ENCODE results near the gene C11orf52. TPM values are rescaled to one million over a fixed set of nuclear protein-coding genes. Genes with fewer than 3 reads are reported as not detected.
A peak's percentile ranks its signal among the peaks of the same experiment; 100 is the strongest.
"Not testable (repeated sequence)": the region's sequence is repeated elsewhere in the genome, so short reads cannot be mapped to it uniquely, and the experiment has no call there.

C11orf52 gene
- total RNA-seq, 1 experiment from 2014 or later = not detected

DNA sequence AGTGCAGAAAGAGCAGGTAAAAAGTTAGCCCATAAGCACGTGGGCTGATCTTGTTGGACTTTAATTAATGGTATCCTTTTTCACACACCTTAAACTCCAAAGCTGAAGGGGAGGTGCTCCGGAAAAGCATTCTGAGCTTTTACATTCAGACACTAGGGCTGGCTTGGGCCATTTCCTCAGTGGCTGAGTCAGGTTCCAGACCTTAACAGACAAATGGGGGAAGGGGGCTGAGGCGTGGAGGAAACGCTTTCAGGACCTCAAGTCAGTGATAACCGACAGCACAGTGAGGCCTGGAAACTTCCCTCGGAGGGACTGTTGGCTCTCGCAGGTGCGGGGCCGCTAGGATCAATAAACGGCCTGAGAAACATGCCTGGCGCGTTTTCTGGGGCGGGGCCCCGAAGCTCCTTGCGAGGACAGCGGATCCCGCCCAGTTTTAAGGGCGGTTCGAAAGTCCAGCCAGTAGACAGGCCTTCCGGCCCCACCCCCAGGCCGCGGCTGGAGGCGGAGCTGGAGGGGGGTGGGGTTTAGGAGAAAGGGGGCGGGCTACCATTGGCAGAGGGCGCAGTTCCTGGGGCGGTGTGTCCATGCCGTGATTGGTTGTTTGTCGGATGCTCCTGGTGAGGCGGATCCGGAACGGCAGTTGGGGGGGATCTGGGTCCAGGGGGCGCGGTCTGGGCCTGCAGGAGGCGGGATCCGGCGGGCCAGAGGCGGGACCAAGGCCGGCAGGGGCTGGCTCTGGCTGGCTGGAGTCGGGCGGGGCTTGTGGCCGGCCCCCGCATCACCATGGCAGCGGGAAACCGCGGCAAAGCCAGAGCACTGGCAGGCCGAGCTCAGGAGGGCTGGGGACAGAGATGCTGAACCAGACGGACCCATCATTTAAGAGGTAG, 8.0 kb downstream of the C11orf52 start:
- H3K9ac ChIP-seq (ENCODE audit: low read length) = peak overlapping the region; percentile 72
- H3K4me2 ChIP-seq (ENCODE audit: low read depth, low read length, poor library complexity, severe bottlenecking) = peak overlapping the region; percentile 89
- no peaks in the 10 kb centered on the region for H3K36me3 ChIP-seq (ENCODE audit: insufficient read depth, low read length)
- no peaks in the 10 kb centered on the region for H3K79me2 ChIP-seq (ENCODE audit: low read length)
- peak overlapping the region; percentile 84; the same call in 1 of the 2 replicates for H2AFZ ChIP-seq (ENCODE audit: low read length)
- DNase-seq = peak; percentile 95
- peak overlapping the region; percentile 68 for H3K4me3 ChIP-seq (ENCODE audit: low read length)
- H3K4me1 ChIP-seq (ENCODE audit: low read length) = peaks cover 14% of the 10 kb centered on the region
- H3K9me3 ChIP-seq (ENCODE audit: low read length) = no peaks in the 10 kb centered on the region
- no peaks in the 10 kb centered on the region for H3K9me2 ChIP-seq (replicated peaks; ENCODE audit: insufficient read depth, low read length)
- no peaks in the 10 kb centered on the region for H4K20me1 ChIP-seq (ENCODE audit: insufficient read depth, low read depth, low read length)
- no peak overlapping the region for H3K27ac ChIP-seq (ENCODE audit: low read length)
- no peaks in the 10 kb centered on the region for H3K27me3 ChIP-seq (ENCODE audit: low read length)

DNA sequence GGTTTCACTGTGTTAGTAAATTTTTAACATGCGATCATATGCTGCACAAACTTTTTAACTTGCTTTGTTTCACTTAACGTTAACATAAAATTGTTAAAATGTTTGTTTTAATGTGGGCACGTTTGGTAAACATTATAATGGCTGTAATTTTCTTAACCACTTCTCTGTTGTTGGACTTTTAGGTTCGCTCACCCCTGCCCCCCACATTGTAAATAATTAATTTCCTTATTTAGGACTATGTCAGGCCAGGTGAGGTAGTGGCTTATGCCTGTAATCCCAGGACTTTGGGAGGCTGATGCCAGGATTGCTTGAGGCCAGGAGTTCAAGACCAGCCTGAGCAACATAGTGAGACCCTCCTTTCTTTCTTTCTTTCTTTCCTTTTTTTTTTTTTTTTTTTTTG, 11.8 kb downstream of the C11orf52 start:
- H3K79me2 ChIP-seq (ENCODE audit: low read length) = no peaks in the 10 kb centered on the region
- H3K27me3 ChIP-seq (ENCODE audit: low read length) = no peaks in the 10 kb centered on the region
- no peak for DNase-seq
- no peak overlapping the region for H3K4me3 ChIP-seq (ENCODE audit: low read length)
- H3K27ac ChIP-seq (ENCODE audit: low read length) = no peak overlapping the region
- H4K20me1 ChIP-seq (ENCODE audit: insufficient read depth, low read depth, low read length) = no peaks in the 10 kb centered on the region
- no peak overlapping the region for H3K4me2 ChIP-seq (ENCODE audit: low read depth, low read length, poor library complexity, severe bottlenecking)
- peaks cover 21% of the 10 kb centered on the region for H3K4me1 ChIP-seq (ENCODE audit: low read length)
- no peak overlapping the region for H3K9ac ChIP-seq (ENCODE audit: low read length)
- H3K36me3 ChIP-seq (ENCODE audit: insufficient read depth, low read length) = no peaks in the 10 kb centered on the region
- H2AFZ ChIP-seq (ENCODE audit: low read length) = no peak overlapping the region
- H3K9me2 ChIP-seq (replicated peaks; ENCODE audit: insufficient read depth, low read length) = no peaks in the 10 kb centered on the region
- no peaks in the 10 kb centered on the region for H3K9me3 ChIP-seq (ENCODE audit: low read length)

- peaks cover 26% of the 10 kb centered on the region for H3K4me1 ChIP-seq (ENCODE audit: low read length)
- no peak overlapping the region for H3K27ac ChIP-seq (ENCODE audit: low read length)
- no peak overlapping the region for H2AFZ ChIP-seq (ENCODE audit: low read length)
- H3K4me2 ChIP-seq (ENCODE audit: low read depth, low read length, poor library complexity, severe bottlenecking) = no peak overlapping the region
- no peaks in the 10 kb centered on the region for H4K20me1 ChIP-seq (ENCODE audit: insufficient read depth, low read depth, low read length)
- no peaks in the 10 kb centered on the region for H3K79me2 ChIP-seq (ENCODE audit: low read length)
- no peak overlapping the region for H3K4me3 ChIP-seq (ENCODE audit: low read length)
- H3K27me3 ChIP-seq (ENCODE audit: low read length) = no peaks in the 10 kb centered on the region
- no peaks in the 10 kb centered on the region for H3K9me2 ChIP-seq (replicated peaks; ENCODE audit: insufficient read depth, low read length)
- DNase-seq = no peak
- H3K9me3 ChIP-seq (ENCODE audit: low read length) = no peaks in the 10 kb centered on the region
- no peaks in the 10 kb centered on the region for H3K36me3 ChIP-seq (ENCODE audit: insufficient read depth, low read length)
- H3K9ac ChIP-seq (ENCODE audit: low read length) = no peak overlapping the region
Measured at GRCh38 chr11:111932611-111932950, 13.9 kb downstream of the C11orf52 start.

GRCh38 chr11:111933176-111933575, 14.5 kb downstream of the C11orf52 start:
- H3K4me2 ChIP-seq (ENCODE audit: low read depth, low read length, poor library complexity, severe bottlenecking); H3K9me2 ChIP-seq (replicated peaks; ENCODE audit: insufficient read depth, low read length); H3K27ac ChIP-seq (ENCODE audit: low read length); H4K20me1 ChIP-seq (ENCODE audit: insufficient read depth, low read depth, low read length); DNase-seq; H2AFZ ChIP-seq (ENCODE audit: low read length); H3K79me2 ChIP-seq (ENCODE audit: low read length); H3K36me3 ChIP-seq (ENCODE audit: insufficient read depth, low read length); H3K9ac ChIP-seq (ENCODE audit: low read length); H3K9me3 ChIP-seq (ENCODE audit: low read length); H3K27me3 ChIP-seq (ENCODE audit: low read length); H3K4me3 ChIP-seq (ENCODE audit: low read length): not testable (repeated sequence)
- peaks cover 32% of the 10 kb centered on the region for H3K4me1 ChIP-seq (ENCODE audit: low read length)

GRCh38 chr11:111933872-111934271, 15.2 kb downstream of the C11orf52 start:
- Histone ChIP-seq H3K4me2 (ENCODE audit: low read depth, low read length, poor library complexity, severe bottlenecking) (no peak overlapping the region), H3K36me3 (ENCODE audit: insufficient read depth, low read length) (no peaks in the 10 kb centered on the region), H2AFZ (ENCODE audit: low read length) (no peak overlapping the region), H3K4me1 (ENCODE audit: low read length) (peaks cover 35% of the 10 kb centered on the region), H3K27ac (ENCODE audit: low read length) (no peak overlapping the region), H3K4me3 (ENCODE audit: low read length) (no peak overlapping the region), H3K9me2 (replicated peaks; ENCODE audit: insufficient read depth, low read length) (no peaks in the 10 kb centered on the region), H3K9me3 (ENCODE audit: low read length) (no peaks in the 10 kb centered on the region), H4K20me1 (ENCODE audit: insufficient read depth, low read depth, low read length) (no peaks in the 10 kb centered on the region), H3K27me3 (ENCODE audit: low read length) (no peaks in the 10 kb centered on the region), H3K9ac (ENCODE audit: low read length) (no peak overlapping the region), H3K79me2 (ENCODE audit: low read length) (no peaks in the 10 kb centered on the region)
- DNase-seq = no peak

DNA sequence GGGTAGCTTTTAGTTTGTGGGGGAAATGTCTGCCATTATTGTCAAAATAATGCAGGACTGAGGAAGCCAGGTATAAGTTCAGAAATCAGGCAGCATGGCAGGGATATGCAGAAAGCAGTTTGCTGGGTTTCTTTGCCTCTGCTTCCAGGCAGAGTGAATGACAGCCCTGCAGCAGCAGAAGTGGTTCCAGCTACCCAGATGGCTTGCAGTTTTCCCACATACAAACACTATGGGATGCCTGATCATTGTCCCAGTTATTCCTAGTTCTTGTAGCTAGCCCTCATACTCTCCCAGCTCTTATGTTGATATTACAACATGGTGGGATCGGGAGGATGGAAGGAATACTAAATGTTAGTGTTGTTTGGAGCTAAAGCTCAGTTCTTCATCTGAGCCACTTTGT, 15.6 kb downstream of the C11orf52 start:
- Histone ChIP-seq H3K27me3 (ENCODE audit: low read length) (no peaks in the 10 kb centered on the region), H3K36me3 (ENCODE audit: insufficient read depth, low read length) (no peaks in the 10 kb centered on the region), H4K20me1 (ENCODE audit: insufficient read depth, low read depth, low read length) (no peaks in the 10 kb centered on the region), H3K79me2 (ENCODE audit: low read length) (no peaks in the 10 kb centered on the region), H3K27ac (ENCODE audit: low read length) (no peak overlapping the region), H3K9me2 (replicated peaks; ENCODE audit: insufficient read depth, low read length) (no peaks in the 10 kb centered on the region), H3K9me3 (ENCODE audit: low read length) (no peaks in the 10 kb centered on the region), H3K4me3 (ENCODE audit: low read length) (no peak overlapping the region), H2AFZ (ENCODE audit: low read length) (no peak overlapping the region), H3K4me2 (ENCODE audit: low read depth, low read length, poor library complexity, severe bottlenecking) (no peak overlapping the region), H3K9ac (ENCODE audit: low read length) (no peak overlapping the region), H3K4me1 (ENCODE audit: low read length) (peaks cover 35% of the 10 kb centered on the region)
- no peak for DNase-seq

DNA sequence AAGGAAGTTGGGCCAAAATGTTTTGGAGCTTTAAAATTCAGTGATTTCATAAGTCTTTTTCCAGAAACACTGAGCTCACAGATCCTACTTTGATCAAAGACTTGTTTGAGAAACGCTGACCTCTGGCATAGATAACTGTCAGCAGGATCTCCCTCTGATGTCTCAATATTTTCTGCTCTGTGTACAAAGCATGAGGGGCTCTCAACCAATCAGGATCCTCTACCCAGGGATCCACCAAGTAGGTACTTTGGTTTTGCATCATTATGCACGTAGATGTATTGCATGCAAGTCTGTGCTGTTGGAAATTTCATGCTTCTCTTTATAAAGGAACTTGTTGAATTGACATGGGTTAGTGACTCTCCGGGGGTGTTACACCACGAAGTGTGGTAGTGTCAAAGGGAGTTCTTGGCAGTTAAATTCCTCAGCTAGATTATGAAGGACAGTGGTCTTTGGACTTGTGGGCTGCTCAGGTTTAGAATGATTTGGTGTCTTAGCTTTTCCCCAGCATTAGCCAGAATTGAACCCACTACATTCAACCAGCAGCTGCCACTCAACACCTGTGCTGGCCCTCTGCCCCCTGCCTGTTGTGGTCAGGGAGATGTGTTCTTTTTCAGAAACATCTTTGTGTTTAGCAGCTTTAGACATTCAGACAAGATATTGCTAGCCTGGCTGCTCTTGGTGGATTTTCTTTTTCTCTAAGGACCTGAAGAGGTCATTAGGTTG, 16.8 kb downstream of the C11orf52 start:
- DNase-seq = no peak
- Histone ChIP-seq H3K4me1 (ENCODE audit: low read length) (peaks cover 35% of the 10 kb centered on the region), H3K9ac (ENCODE audit: low read length) (peak overlapping the region; percentile 72), H3K36me3 (ENCODE audit: insufficient read depth, low read length) (no peaks in the 10 kb centered on the region), H4K20me1 (ENCODE audit: insufficient read depth, low read depth, low read length) (no peaks in the 10 kb centered on the region), H3K27me3 (ENCODE audit: low read length) (no peaks in the 10 kb centered on the region), H3K4me2 (ENCODE audit: low read depth, low read length, poor library complexity, severe bottlenecking) (peak overlapping the region; percentile 80), H3K9me2 (replicated peaks; ENCODE audit: insufficient read depth, low read length) (no peaks in the 10 kb centered on the region), H3K9me3 (ENCODE audit: low read length) (no peaks in the 10 kb centered on the region), H3K27ac (ENCODE audit: low read length) (no peak overlapping the region), H2AFZ (ENCODE audit: low read length) (peak overlapping the region; percentile 49; the same call in 1 of the 2 replicates), H3K4me3 (ENCODE audit: low read length) (peak overlapping the region; percentile 73; the same call in 1 of the 2 replicates), H3K79me2 (ENCODE audit: low read length) (no peaks in the 10 kb centered on the region)

GRCh38 chr11:111936040-111936540, 17.4 kb downstream of the C11orf52 start:
- DNase-seq = no peak
- Histone ChIP-seq H3K9me2 (replicated peaks; ENCODE audit: insufficient read depth, low read length) (no peaks in the 10 kb centered on the region), H3K9me3 (ENCODE audit: low read length) (no peaks in the 10 kb centered on the region), H3K79me2 (ENCODE audit: low read length) (no peaks in the 10 kb centered on the region), H3K36me3 (ENCODE audit: insufficient read depth, low read length) (no peaks in the 10 kb centered on the region), H2AFZ (ENCODE audit: low read length) (peak overlapping the region; percentile 96), H3K4me3 (ENCODE audit: low read length) (peak overlapping the region; percentile 73), H4K20me1 (ENCODE audit: insufficient read depth, low read depth, low read length) (no peaks in the 10 kb centered on the region), H3K27me3 (ENCODE audit: low read length) (no peaks in the 10 kb centered on the region), H3K27ac (ENCODE audit: low read length) (no peak overlapping the region), H3K4me1 (ENCODE audit: low read length) (peaks cover 35% of the 10 kb centered on the region), H3K4me2 (ENCODE audit: low read depth, low read length, poor library complexity, severe bottlenecking) (peak overlapping the region; percentile 80), H3K9ac (ENCODE audit: low read length) (peak overlapping the region; percentile 72)
